Motor neuron (in vitro differentiated cells): ENCODE measurements around the gene CYP3A4. TPM values are rescaled to one million over a fixed set of nuclear protein-coding genes. Genes with fewer than 3 reads are reported as not detected.
A peak's percentile ranks its signal among the peaks of the same experiment; 100 is the strongest.

Experiments
- ATAC-seq, 8 experiments: fragments of 200-7000 bp; cut with Tn5 transposase; replicated peaks in 6 of 8; 2 replicates each; pipeline ENCODE4 v1.8.0; 2021; ENCODE audit warnings: mild to moderate bottlenecking in 8 of 8, moderate library complexity in 8 of 8
- H3K27ac ChIP-seq, 2 donors: fragments of 250-450 bp; sonication (Bioruptor Pico); 2 replicates each; pipeline ENCODE4 v1.9.0; 2021; ENCODE audit warnings: antibody characterized with exemption in 2 of 2, mild to moderate bottlenecking in 2 of 2, moderate library complexity in 1 of 2
- H3K4me1 ChIP-seq, 2 donors: fragments of 250-450 bp; sonication (Bioruptor Pico); replicated peaks in 1 of 2; 2 replicates each; pipeline ENCODE4 v1.6.1; 2021; ENCODE audit warnings: antibody characterized with exemption in 2 of 2, mild to moderate bottlenecking in 2 of 2, moderate library complexity in 1 of 2
- H3K4me3 ChIP-seq, 5 donors: fragments of 250-450 bp; sonication (Bioruptor Pico); 2 replicates each; pipeline ENCODE4 v1.9.0; 2021; ENCODE audit warnings: antibody characterized with exemption in 5 of 5, mild to moderate bottlenecking in 5 of 5, moderate library complexity in 4 of 5
- WGBS, 10 experiments: fragments of 450-650 bp; shearing (Covaris generic); methylation state at CpG; one replicate each; pipeline ENCODE4 v1.0.0; 2022; 5-methylcytosine and 5-hydroxymethylcytosine counted together
- in situ Hi-C, 9 experiments: fragments of 400-800 bp; cut with MboI; loops; one replicate each; pipeline ENCODE4 v1.15.0; 2021; ENCODE audit warnings: low sequenced_read_pairs in 9 of 9, low pct_unique_long_range_greater_than_20kb in 2 of 9; ENCODE audit not compliant: unreplicated experiment in 9 of 9
- total RNA-seq, 8 experiments: library from RNA; unstranded; fragments of 300-600 nt; gene quantifications; 2 replicates each; pipeline versions ENCODE4 v1.2.3 to v1.2.4, GENCODE V29; 2022

The CYP3A4 gene
- total RNA-seq, result under 1 TPM in 5 of 8 experiments, not detected in 3; 0.11 to 0.33 (median 0.18) TPM

DNA sequence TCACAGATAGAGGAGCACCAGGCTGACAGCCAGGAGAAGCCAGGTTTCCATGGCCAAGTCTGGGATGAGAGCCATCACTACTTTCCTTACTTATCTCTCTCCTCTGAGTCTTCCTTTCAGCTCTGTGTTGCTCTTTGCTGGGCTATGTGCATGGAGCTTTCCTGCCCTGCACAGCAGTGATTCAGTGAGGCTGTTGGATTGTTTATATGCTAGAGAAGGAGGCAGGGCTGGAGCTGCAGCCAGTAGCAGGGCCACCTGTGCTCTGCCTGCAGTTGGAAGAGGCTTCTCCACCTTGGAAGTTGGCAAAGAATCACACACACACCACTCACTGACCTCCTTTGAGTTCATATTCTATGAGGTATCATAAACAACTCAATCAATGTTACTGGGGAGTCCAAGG, at the start of gene CYP3A4:
Gene CYP3A4 (minus strand): TSS at position 178 of the 400 bp plus-strand sequence. CDS start 103 bp downstream, at position 75.
- no peak for ATAC-seq
- Histone ChIP-seq H3K4me1 (no peaks in the 10 kb centered on the region), H3K27ac (no peak within 1 kb of the TSS), H3K4me3 (no peak within 1 kb of the TSS)
- in situ Hi-C loops, result no loop called here

DNA sequence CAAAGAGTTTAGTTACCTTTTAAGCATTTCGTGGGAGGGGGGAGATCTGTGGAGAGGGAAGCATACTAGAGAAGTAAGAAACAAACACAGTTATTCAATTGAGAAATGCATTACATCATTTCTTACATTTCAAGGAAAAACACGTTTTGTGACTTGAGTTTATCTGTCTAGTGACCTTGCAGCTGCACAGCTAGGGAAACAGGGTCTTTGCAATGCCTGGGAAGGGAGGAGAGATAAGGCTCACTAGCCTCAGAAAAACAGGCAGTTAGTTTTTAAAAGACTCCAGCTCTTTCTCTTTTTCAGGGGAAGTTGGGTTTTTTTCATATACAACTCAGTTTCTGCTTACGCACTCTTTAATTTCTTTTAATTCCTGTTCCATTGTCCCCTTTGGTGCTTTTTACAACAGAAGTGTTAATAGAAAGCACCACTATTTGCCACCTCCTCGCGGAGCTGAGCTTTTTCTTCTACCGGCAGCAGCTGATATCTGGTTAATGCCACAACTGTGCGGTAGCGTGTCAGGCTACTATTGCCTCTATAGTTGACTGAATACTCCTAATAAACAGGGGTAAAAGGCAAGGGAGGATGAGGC, 49.4 kb upstream of the CYP3A4 start:
- no peaks in the 10 kb centered on the region for H3K4me1 ChIP-seq
- WGBS, 10 experiments, result 24 to 91% (median 71%) methylated on average over 2 to 8 of the region's 8 CpGs; no CpG with 5 or more reads in 1 of the 10 experiments
- ATAC-seq, result no peak
- in situ Hi-C loops, result loop anchor here in 1 of 9 experiments (25.0 kb wide), 1 partner anchor 196 kb away; no protein-coding TSS in a partner anchor
- no peak overlapping the region for H3K27ac ChIP-seq
- no peak overlapping the region for H3K4me3 ChIP-seq

DNA sequence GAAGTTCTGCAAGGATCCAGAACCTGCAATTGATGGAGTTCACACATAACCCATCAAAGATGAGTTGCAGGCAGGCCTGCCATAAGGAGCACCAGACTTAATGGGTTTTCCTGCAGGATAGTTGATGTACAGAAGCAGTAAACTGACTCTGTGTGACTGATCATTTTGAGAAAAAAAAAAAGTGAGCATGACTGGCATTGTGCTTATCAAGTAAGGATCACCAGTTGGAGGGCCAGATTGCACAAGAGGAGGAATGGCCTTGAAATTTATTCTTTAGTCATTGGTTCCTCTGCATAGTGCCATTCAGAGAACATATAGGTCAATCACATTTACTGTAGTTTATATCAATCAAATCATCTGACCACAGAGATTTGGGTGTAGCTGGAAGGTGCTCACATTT, 47.6 kb upstream of the CYP3A4 start:
- Histone ChIP-seq H3K27ac (no peak overlapping the region), H3K4me1 (peaks cover 0 to 6% of the 10 kb centered on the region in 2 donors), H3K4me3 (no peak overlapping the region)
- in situ Hi-C loops, result loop anchor here in 1 of 9 experiments (25.0 kb wide), 1 partner anchor 194 kb away; no protein-coding TSS in a partner anchor
- ATAC-seq, result no peak

- Histone ChIP-seq H3K27ac (no peak overlapping the region), H3K4me1 (peaks cover 0 to 6% of the 10 kb centered on the region in 2 donors), H3K4me3 (no peak overlapping the region)
- ATAC-seq, result no peak
- WGBS, 10 experiments, result 67 to 100% (median 89%) methylated on average over 1 of the region's 1 CpG; no CpG with 5 or more reads in 3 of the 10 experiments
- in situ Hi-C loops, result loop anchor here in 1 of 9 experiments (25.0 kb wide), 1 partner anchor 192 kb away; no protein-coding TSS in a partner anchor
These were observed 45.7 kb upstream of the CYP3A4 start for GRCh38 chr7:99829524-99830160.

- Histone ChIP-seq H3K4me1 (peaks cover 0 to 6% of the 10 kb centered on the region in 2 donors), H3K4me3 (no peak overlapping the region), H3K27ac (no peak overlapping the region)
- no peak for ATAC-seq
- in situ Hi-C loops, result loop anchor here in 1 of 9 experiments (25.0 kb wide), 1 partner anchor 192 kb away; no protein-coding TSS in a partner anchor
These were observed 44.8 kb upstream of the CYP3A4 start for GRCh38 chr7:99828811-99829210.

- Histone ChIP-seq H3K27ac (no peak overlapping the region), H3K4me3 (no peak overlapping the region), H3K4me1 (peaks cover 0 to 6% of the 10 kb centered on the region in 2 donors)
- in situ Hi-C loops, result loop anchor here in 1 of 9 experiments (25.0 kb wide), 1 partner anchor 190 kb away; no protein-coding TSS in a partner anchor
- ATAC-seq, result no peak
- 14 to 100% (median 84%) methylated on average over 1 to 2 of the region's 2 CpGs for WGBS, 10 experiments
These were observed 43.2 kb upstream of the CYP3A4 start for GRCh38 chr7:99827040-99827778.

DNA sequence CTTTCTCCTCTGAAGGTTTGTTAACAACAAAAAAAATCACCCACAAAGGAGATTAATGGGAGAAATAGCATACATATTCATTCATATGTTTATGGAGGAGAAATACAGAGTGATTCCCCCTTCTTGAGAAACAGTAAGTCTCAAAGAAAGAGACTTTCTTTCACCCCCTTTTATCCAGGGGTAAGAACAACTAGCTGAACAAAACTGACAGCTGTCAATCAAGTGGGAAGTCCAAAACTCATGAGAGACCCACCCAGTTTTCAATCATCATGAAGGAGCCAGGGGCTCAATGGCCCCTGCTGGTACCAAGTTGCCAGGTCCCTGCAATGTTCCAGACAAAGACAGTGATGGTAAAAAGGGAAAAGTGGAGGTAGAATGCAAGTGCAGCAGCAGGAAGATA, 41.9 kb upstream of the CYP3A4 start:
- in situ Hi-C loops, result loop anchor here in 1 of 9 experiments (25.0 kb wide), 1 partner anchor 189 kb away; no protein-coding TSS in a partner anchor
- Histone ChIP-seq H3K4me3 (no peak overlapping the region), H3K4me1 (peaks cover 0 to 6% of the 10 kb centered on the region in 2 donors), H3K27ac (no peak overlapping the region)
- no peak for ATAC-seq

GRCh38 chr7:99825452-99825851, 41.5 kb upstream of the CYP3A4 start:
- H3K27ac ChIP-seq, result no peak overlapping the region
- in situ Hi-C loops, result loop anchor here in 1 of 9 experiments (25.0 kb wide), 1 partner anchor 188 kb away; no protein-coding TSS in a partner anchor
- H3K4me3 ChIP-seq, result no peak overlapping the region
- H3K4me1 ChIP-seq, result peaks cover 0 to 6% of the 10 kb centered on the region in 2 donors
- 40 to 83% (median 65%) methylated on average over 1 of the region's 1 CpG; no CpG with 5 or more reads in 6 of the 10 experiments for WGBS, 10 experiments
- no peak for ATAC-seq

GRCh38 chr7:99824091-99824490, 40.1 kb upstream of the CYP3A4 start:
- in situ Hi-C loops, result no loop called here
- H3K4me3 ChIP-seq, result no peak overlapping the region
- no peak for ATAC-seq
- peaks cover 0 to 6% of the 10 kb centered on the region in 2 donors for H3K4me1 ChIP-seq
- no peak overlapping the region for H3K27ac ChIP-seq
- 90 to 100% (median 100%) methylated on average over 1 to 2 of the region's 3 CpGs; no CpG with 5 or more reads in 7 of the 10 experiments for WGBS, 10 experiments

GRCh38 chr7:99822731-99823718, 39.0 kb upstream of the CYP3A4 start:
- 60 to 90% methylated on average over 2 to 3 of the region's 4 CpGs; no CpG with 5 or more reads in 8 of the 10 experiments for WGBS, 10 experiments
- Histone ChIP-seq H3K4me1 (peaks cover 0 to 6% of the 10 kb centered on the region in 2 donors), H3K4me3 (no peak overlapping the region), H3K27ac (no peak overlapping the region)
- in situ Hi-C loops, result no loop called here
- peak in 3 of 8 experiments; percentile 32 to 70 (median 49) for ATAC-seq

DNA sequence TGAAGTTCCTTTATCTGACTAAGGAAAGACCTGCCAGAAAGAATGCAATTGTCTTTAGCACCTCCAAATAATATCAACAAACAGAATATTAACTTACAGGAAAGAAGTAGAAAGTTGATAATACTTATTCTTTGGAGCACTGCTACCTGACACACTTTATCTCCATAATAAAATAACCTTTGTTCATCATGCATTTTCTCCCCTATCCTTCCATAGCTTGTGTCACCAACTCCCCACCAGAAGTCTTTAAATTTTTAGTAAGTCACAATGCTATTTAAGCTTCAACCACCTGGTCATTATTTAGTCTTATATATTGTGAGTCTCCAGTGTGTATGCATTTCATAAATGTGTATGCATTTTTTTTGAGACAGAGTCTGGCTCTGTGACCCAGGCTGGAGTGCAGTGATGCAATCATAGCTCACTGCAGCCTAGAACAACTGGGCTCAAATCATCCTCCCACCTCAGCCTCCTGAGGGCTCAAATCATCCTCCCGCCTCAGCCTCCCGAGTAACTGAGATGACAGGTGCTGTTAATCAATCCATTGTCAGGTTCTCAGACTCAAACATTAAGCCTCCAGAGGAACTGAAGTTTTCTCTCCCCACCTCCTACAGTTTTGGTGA, 36.5 kb upstream of the CYP3A4 start:
- no peak for ATAC-seq
- H3K4me3 ChIP-seq, result no peak overlapping the region
- no peaks in the 10 kb centered on the region for H3K4me1 ChIP-seq
- in situ Hi-C loops, result no loop called here
- WGBS, 10 experiments, result 44 to 100% (median 79%) methylated on average over 1 to 2 of the region's 2 CpGs; no CpG with 5 or more reads in 6 of the 10 experiments
- H3K27ac ChIP-seq, result no peak overlapping the region

DNA sequence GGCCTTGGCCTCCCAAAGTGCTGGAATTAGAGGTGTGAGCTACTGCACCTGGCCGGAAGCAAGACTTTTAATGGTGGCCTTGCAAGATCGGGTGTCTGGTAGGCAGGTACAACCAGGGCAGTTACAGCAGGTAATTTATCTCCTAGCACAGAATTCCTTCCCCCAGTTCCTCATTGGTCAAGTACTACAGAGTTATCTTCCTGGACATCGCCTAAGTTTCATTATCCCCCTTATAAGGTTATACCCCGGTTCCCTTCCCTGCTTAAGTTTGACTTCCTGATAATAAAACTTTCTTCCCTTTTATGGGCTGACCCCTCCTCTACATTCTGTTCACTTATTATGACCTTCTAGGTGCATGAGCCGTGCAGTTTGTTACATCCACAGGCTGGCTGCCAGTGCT, 24.8 kb upstream of the CYP3A4 start:
- Histone ChIP-seq H3K27ac (no peak overlapping the region), H3K4me3 (no peak overlapping the region)
- in situ Hi-C loops, result no loop called here

More for the DNA sequence above, 24.8 kb upstream of the CYP3A4 start:
- ATAC-seq, result no peak
- WGBS, 10 experiments, result 59 to 100% (median 95%) methylated on average over 1 to 4 of the region's 5 CpGs; no CpG with 5 or more reads in 2 of the 10 experiments
- no peaks in the 10 kb centered on the region for H3K4me1 ChIP-seq
